Stimulated activated CD4-positive, alpha-beta T cell treated with anti-CD3 and anti-CD28 coated beads, Interleukin-4, amount 100 ng/mL, for 4 hours (primary cell): ENCODE data around the gene ERMAP.

ENCODE experiments used
- DNase-seq, 2 experiments: peaks; one replicate each; pipeline ENCODE4 v3.0.0-alpha.2; 2020

Gene ERMAP

GRCh38 chr1:42816585-42817439 is at the start of gene ERMAP, which contains the start of gene SVBP:
ERMAP (plus strand) TSS chr1:42817122; CDS start chr1:42830449, 13,327 bp downstream.
SVBP (minus strand) TSS chr1:42817397; CDS start chr1:42816544, 853 bp downstream.
- DNase-seq = peak; percentile 91 to 98

GRCh38 chr1:42767510-42768000 is 49.4 kb upstream of the ERMAP start:
- no peak for DNase-seq

- no peak for DNase-seq
Observed at GRCh38 chr1:42768172-42768571, 48.8 kb upstream of the ERMAP start.

- no peak for DNase-seq
Observed at GRCh38 chr1:42769811-42770210, 47.1 kb upstream of the ERMAP start.

- DNase-seq = no peak
Observed at GRCh38 chr1:42773420-42773819, 43.5 kb upstream of the ERMAP start.

- DNase-seq = no peak
Observed at GRCh38 chr1:42774928-42775526, 41.9 kb upstream of the ERMAP start.

GRCh38 chr1:42776502-42776901 is 40.4 kb upstream of the ERMAP start:
- no peak for DNase-seq

- DNase-seq = no peak
Observed at GRCh38 chr1:42777852-42778251, 39.1 kb upstream of the ERMAP start.

- no peak for DNase-seq
Observed at GRCh38 chr1:42779725-42780124, 37.2 kb upstream of the ERMAP start.

GRCh38 chr1:42780176-42780575 is 36.7 kb upstream of the ERMAP start:
- no peak for DNase-seq

GRCh38 chr1:42783092-42783491 is 33.8 kb upstream of the ERMAP start:
- DNase-seq = no peak

- DNase-seq = no peak
Observed at GRCh38 chr1:42784547-42784945, 32.4 kb upstream of the ERMAP start.

GRCh38 chr1:42784946-42785693 is 31.8 kb upstream of the ERMAP start, which contains the start of gene TMEM269:
TMEM269 (plus strand) TSS chr1:42784991; CDS start chr1:42789894, 4,903 bp downstream.
- DNase-seq = peak; percentile 40 to 43

GRCh38 chr1:42786097-42786496 is 30.8 kb upstream of the ERMAP start:
- no peak for DNase-seq

- no peak for DNase-seq
Observed at GRCh38 chr1:42788021-42788420, 28.9 kb upstream of the ERMAP start.

GRCh38 chr1:42793824-42794223 is 23.1 kb upstream of the ERMAP start:
- no peak for DNase-seq

- DNase-seq = no peak
Observed at GRCh38 chr1:42797414-42797813, 19.5 kb upstream of the ERMAP start.

GRCh38 chr1:42797979-42798378 is 18.9 kb upstream of the ERMAP start:
- no peak for DNase-seq

GRCh38 chr1:42801832-42802473 is 15.0 kb upstream of the ERMAP start:
- no peak for DNase-seq

GRCh38 chr1:42806171-42806570 is 10.8 kb upstream of the ERMAP start:
- no peak for DNase-seq

GRCh38 chr1:42806593-42806992 is 10.3 kb upstream of the ERMAP start:
- no peak for DNase-seq

- DNase-seq = no peak
Observed at GRCh38 chr1:42807056-42807668, 9.8 kb upstream of the ERMAP start.
